NCI-H2107 treated with DMSO at 0.1 percent for 48 hours (cell line): ENCODE measurements around the gene CYB5R2.

ENCODE experiments used
- DNase-seq: peaks from one replicate; lab custom pipeline; 2025; ENCODE audit not compliant: unreplicated experiment; lab: John Stamatoyannopoulos, UW

Gene CYB5R2

GRCh38 chr11:7638710-7639642 lies 34.3 kb downstream of the CYB5R2 start:
- DNase-seq = no peak

GRCh38 chr11:7637447-7638157 lies 35.7 kb downstream of the CYB5R2 start:
- no peak for DNase-seq

DNA sequence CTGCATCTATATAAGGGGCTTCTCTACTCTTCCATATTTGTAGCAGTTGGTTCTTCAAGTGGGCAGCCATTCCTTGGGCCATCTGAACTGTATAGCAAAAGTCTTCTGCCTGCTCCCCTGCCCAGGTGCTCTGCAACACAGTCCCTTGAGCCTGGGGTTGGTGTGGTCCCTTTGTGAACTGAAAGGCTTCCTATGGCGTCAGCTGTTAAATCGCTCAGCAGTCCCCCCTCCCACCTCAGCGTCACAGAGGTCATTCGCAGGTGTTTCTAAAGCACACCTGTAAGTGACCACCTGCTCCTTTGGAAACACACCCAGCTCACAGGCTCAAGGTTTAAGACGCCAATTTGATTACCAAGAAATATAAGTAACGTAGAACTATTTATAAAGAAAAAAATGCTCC lies 37.0 kb downstream of the CYB5R2 start:
- no peak for DNase-seq

DNA sequence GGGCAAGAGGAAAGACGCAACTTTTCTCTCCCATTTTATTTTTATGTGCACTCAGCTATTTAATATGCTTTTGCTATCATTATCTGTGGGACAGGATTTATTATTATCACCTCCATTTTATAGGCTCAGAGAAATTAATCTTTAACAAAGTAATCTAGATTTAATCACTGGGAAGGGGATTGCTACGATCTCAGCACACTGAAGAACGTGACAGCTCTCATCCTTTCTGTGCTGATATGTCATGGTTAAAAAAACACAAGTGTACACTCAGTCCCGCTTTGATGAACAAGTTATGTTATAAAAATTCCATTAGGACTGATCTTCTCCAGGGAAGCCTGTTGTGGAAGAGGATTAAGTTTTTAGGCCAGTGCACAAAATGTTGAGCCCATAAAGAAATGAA lies 37.6 kb downstream of the CYB5R2 start:
- DNase-seq = no peak

GRCh38 chr11:7635137-7635536 lies 38.2 kb downstream of the CYB5R2 start:
- DNase-seq = no peak

DNA sequence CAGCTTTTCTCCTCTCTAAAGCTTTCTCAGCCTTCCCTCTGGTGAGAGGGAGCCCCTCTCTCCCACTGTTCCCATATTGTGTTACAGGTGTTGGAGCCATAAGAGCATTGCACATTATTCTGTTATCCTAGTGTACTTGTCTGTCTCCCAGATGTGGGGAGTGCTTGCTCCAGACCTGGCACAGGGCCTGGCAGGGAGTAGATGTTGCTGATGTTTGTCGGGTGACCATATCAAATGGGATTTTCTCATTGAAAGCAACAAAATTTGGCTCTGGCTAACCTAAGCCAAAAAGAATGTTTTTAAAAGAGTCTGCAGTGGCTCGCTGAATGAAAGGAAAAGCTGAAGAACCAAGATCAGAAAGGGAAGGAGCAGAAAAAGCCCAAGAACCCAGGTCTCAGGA lies 41.1 kb downstream of the CYB5R2 start:
- no peak for DNase-seq

- no peak for DNase-seq
These were observed 43.3 kb downstream of the CYB5R2 start for GRCh38 chr11:7630002-7630401.

DNA sequence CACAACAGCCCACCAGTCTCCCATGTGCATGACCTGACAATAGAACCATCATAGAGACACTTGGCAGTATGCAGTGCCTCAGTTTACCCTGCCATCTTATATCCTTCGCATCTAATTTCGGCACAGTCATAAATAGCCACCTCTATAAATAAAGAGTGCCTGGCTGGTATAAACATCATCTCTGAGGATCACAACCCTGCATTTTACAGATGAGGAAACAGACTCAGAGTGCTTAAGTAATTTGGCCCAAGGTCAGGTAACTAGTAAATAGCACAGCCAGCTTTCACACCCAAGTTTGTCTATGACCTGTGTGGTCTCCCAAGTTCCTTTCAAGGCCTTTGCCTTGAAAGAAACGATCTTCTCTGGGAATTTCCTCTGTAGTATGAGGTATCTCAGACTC lies 44.6 kb downstream of the CYB5R2 start:
- no peak for DNase-seq

DNA sequence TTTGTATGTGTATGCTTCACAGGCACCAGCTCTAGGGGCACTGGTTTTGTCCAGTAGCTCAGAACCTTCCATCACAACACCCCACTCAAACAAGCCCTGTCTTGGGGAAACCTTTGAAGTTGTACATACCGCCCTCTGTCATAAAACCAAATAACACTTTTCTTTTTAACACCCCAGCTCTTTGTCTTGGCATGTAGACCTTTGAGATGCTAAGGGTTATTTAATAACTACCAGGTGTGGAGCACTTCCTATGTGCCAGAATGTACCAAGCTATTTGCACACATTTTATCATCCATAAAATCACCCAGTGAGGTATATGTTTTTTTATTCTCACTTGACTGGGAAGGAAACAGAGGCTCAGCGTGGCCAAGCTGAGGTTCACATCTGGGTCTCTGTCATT lies 50.6 kb downstream of the CYB5R2 start:
- no peak for DNase-seq

- no peak for DNase-seq
These were observed 51.7 kb downstream of the CYB5R2 start for GRCh38 chr11:7621554-7621953.

- DNase-seq = no peak
These were observed 52.2 kb downstream of the CYB5R2 start for GRCh38 chr11:7621090-7621489.

DNA sequence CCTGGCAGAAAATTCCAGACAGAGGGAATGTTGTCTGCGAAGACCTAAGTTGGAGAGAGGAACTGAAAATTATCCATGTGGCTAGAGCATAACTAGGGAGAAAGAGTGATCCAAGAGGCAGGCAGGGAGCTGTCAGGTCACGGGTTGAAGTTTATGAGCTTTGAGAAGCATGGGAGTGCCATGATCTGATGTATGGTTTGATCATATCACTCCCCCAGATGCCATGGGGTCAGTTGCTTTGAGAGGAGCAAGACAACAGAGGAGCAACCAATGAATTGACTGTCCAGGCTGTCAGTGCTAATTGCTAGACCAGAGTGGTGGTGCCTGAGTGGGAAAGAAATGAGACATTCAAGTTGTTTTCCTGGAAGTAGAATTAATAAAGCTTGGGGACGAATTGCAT lies 54.0 kb downstream of the CYB5R2 start:
- no peak for DNase-seq

DNA sequence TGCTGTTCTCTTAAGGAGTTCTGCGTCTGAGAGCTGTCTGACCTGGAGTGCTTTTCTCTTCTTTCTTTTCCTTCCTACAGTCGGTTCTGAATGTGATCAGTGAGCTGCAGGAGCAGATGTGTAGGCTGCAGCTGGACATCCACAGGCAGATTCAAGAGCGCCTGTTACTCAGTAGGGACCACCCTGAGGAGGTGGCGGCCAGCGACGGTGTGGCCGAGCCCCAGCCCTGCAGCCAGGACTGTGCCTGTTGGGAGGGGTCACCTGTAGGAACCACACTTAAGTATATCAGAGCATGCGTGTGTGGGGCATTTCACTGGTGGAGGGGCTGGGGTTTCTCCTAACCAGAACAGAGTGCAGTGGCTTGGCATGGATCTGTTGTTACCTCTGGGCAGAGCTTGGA lies 56.3 kb downstream of the CYB5R2 start:
- no peak for DNase-seq
